ENCODE results near the gene PTF1A. TPM values are rescaled to one million over a fixed set of nuclear protein-coding genes. Genes with fewer than 3 reads are reported as not detected.
A peak's percentile ranks its signal among the peaks of the same experiment; 100 is the strongest.

The PTF1A gene
- total RNA-seq, 1 donor from 2014 or later: not detected

- Histone ChIP-seq H3K9me3 (ENCODE audit: low read depth) (no peaks in the 10 kb centered on the region), H3K36me3 (no peaks in the 10 kb centered on the region), H3K9ac (no peak overlapping the region), H3K27me3 (peaks cover 100% of the 10 kb centered on the region), H3F3A (ENCODE audit: low read depth) (peaks cover 21% of the 10 kb centered on the region), H2AFZ (replicated peaks) (no peak overlapping the region), H3K4me3 (peak overlapping the region; percentile 36), H3K4me2 (peak overlapping the region; percentile 78), H3K27ac (no peak overlapping the region), H4K20me1 (ENCODE audit: low read depth) (peaks cover 84% of the 10 kb centered on the region), H3K79me2 (ENCODE audit: low read depth) (no peaks in the 10 kb centered on the region), H3K4me1 (peaks cover 14% of the 10 kb centered on the region)
- no peaks in the 10 kb centered on the region for H3K36me3 Mint-ChIP-seq
- peaks cover 14% of the 10 kb centered on the region for H3K4me1 Mint-ChIP-seq
- no peak overlapping the region for H3K27ac Mint-ChIP-seq
- TF ChIP-seq EZH2phosphoT487 (IDR thresholded peaks at IDR 0.05) (peak; percentile 88), EZH2 (IDR thresholded peaks at IDR 0.05) (peak; percentile 86), CTCF (IDR thresholded peaks at IDR 0.05) (no peak)
- DNase-seq (ENCODE audit: low spot score): peak; percentile 46
- H3K4me3 Mint-ChIP-seq: peak overlapping the region; percentile 72
- peaks cover 2% of the 10 kb centered on the region for H3K9me3 Mint-ChIP-seq
- H3K27me3 Mint-ChIP-seq (ENCODE audit: insufficient read depth, low read depth): peaks cover 82% of the 10 kb centered on the region
These were observed 17.8 kb upstream of the PTF1A start for GRCh38 chr10:23174074-23174976.

GRCh38 chr10:23174977-23175512 is 17.1 kb upstream of the PTF1A start:
- no peak for DNase-seq (ENCODE audit: low spot score)
- H3K36me3 Mint-ChIP-seq: no peaks in the 10 kb centered on the region
- Histone ChIP-seq H2AFZ (replicated peaks) (no peak overlapping the region), H3K79me2 (ENCODE audit: low read depth) (no peaks in the 10 kb centered on the region), H3F3A (ENCODE audit: low read depth) (peaks cover 21% of the 10 kb centered on the region), H3K9me3 (ENCODE audit: low read depth) (no peaks in the 10 kb centered on the region), H3K4me1 (peaks cover 14% of the 10 kb centered on the region), H3K36me3 (no peaks in the 10 kb centered on the region), H3K9ac (no peak overlapping the region), H3K4me3 (no peak overlapping the region), H4K20me1 (ENCODE audit: low read depth) (peaks cover 79% of the 10 kb centered on the region), H3K27ac (no peak overlapping the region), H3K27me3 (peaks cover 100% of the 10 kb centered on the region), H3K4me2 (peak overlapping the region; percentile 78)
- H3K9me3 Mint-ChIP-seq: no peaks in the 10 kb centered on the region
- TF ChIP-seq EZH2phosphoT487 (IDR thresholded peaks at IDR 0.05) (peak; percentile 19), CTCF (IDR thresholded peaks at IDR 0.05) (no peak)
- no peak overlapping the region for H3K4me3 Mint-ChIP-seq
- peaks cover 14% of the 10 kb centered on the region for H3K4me1 Mint-ChIP-seq
- H3K27me3 Mint-ChIP-seq (ENCODE audit: insufficient read depth, low read depth): peaks cover 84% of the 10 kb centered on the region
- no peak overlapping the region for H3K27ac Mint-ChIP-seq

- no peaks in the 10 kb centered on the region for H3K36me3 Mint-ChIP-seq
These were observed 5.9 kb upstream of the PTF1A start for GRCh38 chr10:23186178-23186577.

More at GRCh38 chr10:23186178-23186577, 5.9 kb upstream of the PTF1A start:
- Histone ChIP-seq H3K9me3 (ENCODE audit: low read depth) (no peaks in the 10 kb centered on the region), H3K4me1 (peaks cover 6% of the 10 kb centered on the region), H3K27ac (no peak overlapping the region), H4K20me1 (ENCODE audit: low read depth) (peaks cover 31% of the 10 kb centered on the region), H3K36me3 (no peaks in the 10 kb centered on the region), H3K27me3 (peaks cover 100% of the 10 kb centered on the region), H3K9ac (no peak overlapping the region), H3K4me3 (no peak overlapping the region), H3F3A (ENCODE audit: low read depth) (peaks cover 11% of the 10 kb centered on the region), H3K4me2 (no peak overlapping the region), H3K79me2 (ENCODE audit: low read depth) (no peaks in the 10 kb centered on the region), H2AFZ (replicated peaks) (no peak overlapping the region)
- Mint-ChIP-seq H3K4me3 (no peak overlapping the region), H3K9me3 (no peaks in the 10 kb centered on the region), H3K4me1 (peaks cover 11% of the 10 kb centered on the region), H3K27ac (no peak overlapping the region), H3K27me3 (ENCODE audit: insufficient read depth, low read depth) (peaks cover 65% of the 10 kb centered on the region)
- DNase-seq (ENCODE audit: low spot score): no peak
- TF ChIP-seq CTCF (IDR thresholded peaks at IDR 0.05): no peak
- no peak for TF ChIP-seq EZH2phosphoT487 (IDR thresholded peaks at IDR 0.05)
- peak; percentile 8 for TF ChIP-seq EZH2 (IDR thresholded peaks at IDR 0.05)
